Ascending aorta (tissue), 2 donors: ENCODE data around the gene FTSJ1. TPM values are rescaled to one million over a fixed set of nuclear protein-coding genes. Genes with fewer than 3 reads are reported as not detected.

Experiments
- DNase-seq, 2 donors: peaks; one replicate each; pipeline ENCODE4 v3.0.0-alpha.2; 2019; ENCODE audit warnings: low spot score in 2 of 2
- H3K27ac ChIP-seq, 2 donors: fragments of 200-600 bp; sonication (generic); one replicate each; pipeline ENCODE4 v1.5.1; 2016 to 2017; ENCODE audit warnings: mild to moderate bottlenecking in 1 of 2
- H3K27me3 ChIP-seq: fragments of 200-600 bp; sonication (generic); one replicate; pipeline ENCODE4 v1.5.1; 2017
- H3K36me3 ChIP-seq, 2 donors: fragments of 200-600 bp; sonication (generic); one replicate each; pipeline ENCODE4 v1.5.1; 2016
- H3K4me1 ChIP-seq, 2 donors: fragments of 200-600 bp; sonication (generic); one replicate each; pipeline ENCODE4 v1.5.1; 2016 to 2017; ENCODE audit warnings: mild to moderate bottlenecking in 1 of 2
- H3K4me3 ChIP-seq, 2 donors: fragments of 200-600 bp; sonication (generic); one replicate each; pipeline ENCODE4 v1.5.1; 2016 to 2017; ENCODE audit warnings: mild to moderate bottlenecking in 1 of 2
- H3K9me3 ChIP-seq, 2 donors: fragments of 200-600 bp; sonication (generic); one replicate each; pipeline ENCODE4 v1.5.1; 2016
- CTCF ChIP-seq, 3 experiments: fragments of 200-600 bp in 2 of 3; fragments of 450-650 bp in 1 of 3; sonication (generic) in 2 of 3; IDR thresholded peaks; one replicate each; pipeline ENCODE4 v1.5.1; 2016 to 2019; ENCODE audit warnings: antibody characterized with exemption in 3 of 3, mild to moderate bottlenecking in 1 of 3, moderate library complexity in 1 of 3
- intact Hi-C: fragments of 100-400 bp; cut with DNase I; formaldehyde crosslinking; loops from one replicate; pipeline ENCODE4 v1.15.1; 2023
- total RNA-seq: library from RNA; depleted of rRNA; stranded (reverse); fragments of >200 nt; gene quantifications from one replicate; pipeline ENCODE4 v1.1.0, GENCODE V29; 2016

The FTSJ1 gene
- total RNA-seq, 1 donor from 2014 or later: 159 TPM

GRCh38 chrX:48531358-48531959 lies 55.5 kb downstream of the FTSJ1 start:
- Histone ChIP-seq H3K36me3 (peaks cover 5 to 8% of the 10 kb centered on the region in 2 donors), H3K27ac (peak overlapping the region; percentile 25 to 37), H3K27me3 (no peaks in the 10 kb centered on the region), H3K4me1 (no peaks in the 10 kb centered on the region), H3K4me3 (no peak overlapping the region), H3K9me3 (no peaks in the 10 kb centered on the region)
- DNase-seq: no peak
- TF ChIP-seq CTCF (IDR thresholded peaks at IDR 0.05): no peak
- intact Hi-C loops: loop anchor here (10.0 kb wide), 2 partner anchors 273 to 383 kb away; partner anchors contain the start of genes HDAC6, PIM2 and SLC35A2

GRCh38 chrX:48532161-48532560 lies 56.2 kb downstream of the FTSJ1 start:
- no peaks in the 10 kb centered on the region for H3K27me3 ChIP-seq
- intact Hi-C loops: loop anchor here (10.0 kb wide), 2 partner anchors 273 to 383 kb away; partner anchors contain the start of genes HDAC6, PIM2 and SLC35A2
- no peaks in the 10 kb centered on the region for H3K9me3 ChIP-seq
- H3K36me3 ChIP-seq: peaks cover 4 to 5% of the 10 kb centered on the region in 2 donors
- TF ChIP-seq CTCF (IDR thresholded peaks at IDR 0.05): no peak
- peak overlapping the region in 1 of 2 donors; percentile 45 for H3K27ac ChIP-seq
- H3K4me1 ChIP-seq: no peaks in the 10 kb centered on the region
- no peak overlapping the region for H3K4me3 ChIP-seq
- DNase-seq: no peak

- TF ChIP-seq CTCF (IDR thresholded peaks at IDR 0.05): no peak
- no peak for DNase-seq
- no peaks in the 10 kb centered on the region for H3K27me3 ChIP-seq
- no peaks in the 10 kb centered on the region for H3K4me1 ChIP-seq
- peaks cover 0 to 5% of the 10 kb centered on the region in 2 donors for H3K36me3 ChIP-seq
- H3K9me3 ChIP-seq: no peaks in the 10 kb centered on the region
- no peak overlapping the region for H3K27ac ChIP-seq
- no peak overlapping the region for H3K4me3 ChIP-seq
- intact Hi-C loops: loop anchor here (10.0 kb wide), 2 partner anchors 272 to 382 kb away; partner anchors contain the start of genes HDAC6, PIM2 and SLC35A2
Measured at GRCh38 chrX:48533165-48533564, 57.2 kb downstream of the FTSJ1 start.

Other genes with a start within 250 kb of the FTSJ1 start
- not detected for gene SSX1, start 220.8 kb upstream of the FTSJ1 start, total RNA-seq
- not detected for gene SSX3, start 119.5 kb upstream of the FTSJ1 start, total RNA-seq
- not detected for gene SSX4, start 92.7 kb upstream of the FTSJ1 start, total RNA-seq
- not detected for gene SSX4B, start 64.2 kb upstream of the FTSJ1 start, total RNA-seq
- gene SLC38A5, start 5.9 kb upstream of the FTSJ1 start, total RNA-seq: 39.6 TPM
- gene PORCN, start 32.8 kb downstream of the FTSJ1 start, total RNA-seq: 6.2 TPM
- gene EBP, start 45.6 kb downstream of the FTSJ1 start, total RNA-seq: 76.2 TPM
- 8.2 TPM for gene TBC1D25, start 63.5 kb downstream of the FTSJ1 start, total RNA-seq
- 119 TPM for gene RBM3, start 98.3 kb downstream of the FTSJ1 start, total RNA-seq
- 87.1 TPM for gene WDR13, start 121.3 kb downstream of the FTSJ1 start, total RNA-seq
- gene WAS, start 207.6 kb downstream of the FTSJ1 start, total RNA-seq: 29.5 TPM
- 0.21 TPM for gene SUV39H1, start 220.5 kb downstream of the FTSJ1 start, total RNA-seq